Measurements from ENCODE around the gene ZNF23.

DNA sequence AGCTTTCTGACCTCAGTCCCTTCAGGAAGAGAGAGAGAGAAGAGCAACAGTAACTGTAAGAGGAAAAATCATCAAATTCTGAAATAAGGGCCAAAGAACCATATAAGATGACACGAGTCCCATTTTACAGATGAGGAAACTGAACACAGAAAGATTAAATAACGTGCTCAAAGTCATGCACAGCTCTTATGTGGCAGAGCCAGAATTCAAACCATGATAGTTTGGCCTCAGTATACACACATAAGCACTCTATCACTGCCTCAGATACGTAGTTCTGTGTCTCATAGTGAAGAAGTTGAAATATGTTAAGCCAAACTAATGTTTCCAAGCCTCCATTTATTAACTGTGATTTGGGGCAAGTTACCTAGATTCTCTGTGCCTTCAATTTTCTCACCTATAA is 29.0 kb upstream of the ZNF23 start:
- TF ChIP-seq, protein P1, sequence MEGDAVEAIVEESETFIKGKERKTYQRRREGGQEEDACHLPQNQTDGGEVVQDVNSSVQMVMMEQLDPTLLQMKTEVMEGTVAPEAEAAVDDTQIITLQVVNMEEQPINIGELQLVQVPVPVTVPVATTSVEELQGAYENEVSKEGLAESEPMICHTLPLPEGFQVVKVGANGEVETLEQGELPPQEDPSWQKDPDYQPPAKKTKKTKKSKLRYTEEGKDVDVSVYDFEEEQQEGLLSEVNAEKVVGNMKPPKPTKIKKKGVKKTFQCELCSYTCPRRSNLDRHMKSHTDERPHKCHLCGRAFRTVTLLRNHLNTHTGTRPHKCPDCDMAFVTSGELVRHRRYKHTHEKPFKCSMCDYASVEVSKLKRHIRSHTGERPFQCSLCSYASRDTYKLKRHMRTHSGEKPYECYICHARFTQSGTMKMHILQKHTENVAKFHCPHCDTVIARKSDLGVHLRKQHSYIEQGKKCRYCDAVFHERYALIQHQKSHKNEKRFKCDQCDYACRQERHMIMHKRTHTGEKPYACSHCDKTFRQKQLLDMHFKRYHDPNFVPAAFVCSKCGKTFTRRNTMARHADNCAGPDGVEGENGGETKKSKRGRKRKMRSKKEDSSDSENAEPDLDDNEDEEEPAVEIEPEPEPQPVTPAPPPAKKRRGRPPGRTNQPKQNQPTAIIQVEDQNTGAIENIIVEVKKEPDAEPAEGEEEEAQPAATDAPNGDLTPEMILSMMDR (IDR thresholded peaks at IDR 0.05; ENCODE audit: low read depth, low read length), result no peak
- no peak for TF ChIP-seq EZH2phosphoT487 (IDR thresholded peaks at IDR 0.05; ENCODE audit: low read depth)

All from OCI-LY3 (cell line).